Ishikawa (cell line): ENCODE measurements around the gene SHD.

Experiments used
- EP300 ChIP-seq: IDR thresholded peaks from 2 replicates; pipeline ENCODE4 v1.6.1; 2012; ENCODE audit warnings: borderline replicate concordance
- FOXM1 ChIP-seq: IDR thresholded peaks from 2 replicates; pipeline ENCODE4 v1.6.1; 2012; ENCODE audit warnings: low read depth, borderline replicate concordance
- RAD21 ChIP-seq: IDR thresholded peaks from 2 replicates; pipeline ENCODE4 v1.6.1; 2012; ENCODE audit warnings: low read depth
- TEAD4 ChIP-seq: IDR thresholded peaks from 2 replicates; pipeline ENCODE4 v1.6.1; 2012

GRCh38 chr19:4260613-4261191, 18.4 kb upstream of the SHD start:
- TF ChIP-seq RAD21 (no peak), FOXM1 (no peak), EP300 (no peak), TEAD4 (no peak)
